CD14-positive monocyte (primary cell): Measurements from ENCODE around the gene STAT4. TPM values are rescaled to one million over a fixed set of nuclear protein-coding genes. Genes with fewer than 3 reads are reported as not detected.

Experiments used
- DNase-seq, 3 donors: peaks; one replicate each; pipeline ENCODE4 v3.0.0-alpha.2; 2011 to 2022
- H2AFZ ChIP-seq: 2 replicates; pipeline ENCODE4 v1.6.0; 2012; ENCODE audit warnings: mild to moderate bottlenecking, low read depth, low read length, inconsistent platforms; ENCODE audit not compliant: insufficient read depth, poor library complexity, severe bottlenecking
- H3K27ac ChIP-seq, 2 donors: 1 replicate in 1 of 2; 2 replicates in 1 of 2; pipeline ENCODE4 v1.5.1; 2012 to 2013; ENCODE audit warnings: low read length in 2 of 2, control low read depth in 1 of 2, inconsistent platforms in 1 of 2, low read depth in 1 of 2, mild to moderate bottlenecking in 1 of 2
- H3K27me3 ChIP-seq, 2 donors: one replicate each; pipeline versions ENCODE4 v1.6.0 to v1.6.1; 2011 to 2013; ENCODE audit warnings: low read length in 2 of 2; ENCODE audit not compliant: control insufficient read depth in 2 of 2, insufficient read depth in 2 of 2
- H3K36me3 ChIP-seq, 2 donors: replicated peaks in 1 of 2; 1 replicate in 1 of 2; 2 replicates in 1 of 2; pipeline versions ENCODE4 v1.5.1 to v1.6.1; 2012 to 2013; ENCODE audit warnings: low read length in 2 of 2, control low read depth in 1 of 2, inconsistent platforms in 1 of 2, mild to moderate bottlenecking in 1 of 2; ENCODE audit not compliant: insufficient read depth in 2 of 2, control insufficient read depth in 1 of 2
- H3K4me1 ChIP-seq, 2 donors: 1 replicate in 1 of 2; 2 replicates in 1 of 2; pipeline versions ENCODE4 v1.5.1 to v1.6.1; 2012 to 2013; ENCODE audit warnings: low read length in 2 of 2, control low read depth in 1 of 2, inconsistent platforms in 1 of 2, mild to moderate bottlenecking in 1 of 2, moderate library complexity in 1 of 2; ENCODE audit not compliant: insufficient read depth in 2 of 2, control insufficient read depth in 1 of 2
- H3K4me2 ChIP-seq: replicated peaks from 2 replicates; pipeline ENCODE3; 2012; ENCODE audit warnings: low read length, moderate library complexity, mild to moderate bottlenecking; ENCODE audit not compliant: poor library complexity, severe bottlenecking; ENCODE audit errors: extremely low read depth
- H3K4me3 ChIP-seq, 3 experiments: fragments of 200-600 bp in 1 of 3; sonication (generic) in 1 of 3; replicated peaks in 1 of 3; 1 replicate in 2 of 3; 2 replicates in 1 of 3; pipeline ENCODE4 v1.5.1; 2011 to 2013; ENCODE audit warnings: low read length in 3 of 3, mild to moderate bottlenecking in 3 of 3, control low read depth in 2 of 3, low read depth in 2 of 3, inconsistent platforms in 1 of 3, moderate library complexity in 1 of 3
- H3K79me2 ChIP-seq: 2 replicates; pipeline ENCODE4 v1.6.0; 2012; ENCODE audit warnings: mild to moderate bottlenecking, control low read depth, inconsistent platforms, low read length, moderate library complexity; ENCODE audit not compliant: insufficient read depth
- H3K9ac ChIP-seq: 2 replicates; pipeline ENCODE4 v1.6.0; 2017; ENCODE audit warnings: low read length, mild to moderate bottlenecking; ENCODE audit not compliant: insufficient read depth, poor library complexity, severe bottlenecking
- H3K9me3 ChIP-seq, 2 donors: replicated peaks in 1 of 2; 1 replicate in 1 of 2; 2 replicates in 1 of 2; pipeline versions ENCODE4 v1.5.1 to v1.6.1; 2012 to 2013; ENCODE audit warnings: low read length in 2 of 2, control low read depth in 1 of 2; ENCODE audit not compliant: control insufficient read depth in 1 of 2, insufficient read depth in 1 of 2
- H4K20me1 ChIP-seq: 2 replicates; pipeline ENCODE4 v1.6.0; 2012; ENCODE audit warnings: mild to moderate bottlenecking, low read length, control low read depth, moderate library complexity; ENCODE audit not compliant: insufficient read depth
- H3K27ac Mint-ChIP-seq, 7 donors: one replicate each; pipeline ENCODE4 v1.8.0; 2020; ENCODE audit warnings: mild to moderate bottlenecking in 7 of 7, mixed read lengths in 7 of 7, moderate library complexity in 6 of 7, inconsistent platforms in 2 of 7
- H3K27me3 Mint-ChIP-seq, 3 donors: one replicate each; pipeline ENCODE4 v1.8.0; 2021 to 2022; ENCODE audit warnings: low read depth in 3 of 3, mild to moderate bottlenecking in 3 of 3, mixed read lengths in 3 of 3, moderate library complexity in 3 of 3, inconsistent platforms in 1 of 3
- H3K36me3 Mint-ChIP-seq, 2 donors: one replicate each; pipeline ENCODE4 v1.8.0; 2020; ENCODE audit warnings: mixed read lengths in 2 of 2, inconsistent platforms in 1 of 2, mild to moderate bottlenecking in 1 of 2
- H3K4me1 Mint-ChIP-seq: one replicate; pipeline ENCODE4 v1.8.0; 2020; ENCODE audit warnings: mild to moderate bottlenecking, mixed read lengths
- H3K4me3 Mint-ChIP-seq, 2 donors: one replicate each; pipeline ENCODE4 v1.8.0; 2020; ENCODE audit warnings: mild to moderate bottlenecking in 2 of 2, mixed read lengths in 2 of 2, moderate library complexity in 1 of 2
- H3K9me3 Mint-ChIP-seq, 7 donors: one replicate each; pipeline ENCODE4 v1.8.0; 2020 to 2022; ENCODE audit warnings: mixed read lengths in 7 of 7, mild to moderate bottlenecking in 6 of 7, moderate library complexity in 6 of 7, inconsistent platforms in 2 of 7
- WGBS: methylation state at CpG from one replicate; pipeline ENCODE4 v1.1.5; 2013; ENCODE audit warnings: missing lambda C conversion rate; ENCODE audit not compliant: insufficient coverage; 5-methylcytosine and 5-hydroxymethylcytosine counted together
- intact Hi-C, 2 donors: fragments of 100-400 bp; cut with micrococcal nuclease; formaldehyde crosslinking; loops; one replicate each; pipeline versions ENCODE4 v1.15.0 to v1.15.1; 2023
- polyA plus RNA-seq, 3 donors: library from polyadenylated mRNA; depleted of rRNA in 1 of 3; unstranded in 2 of 3; stranded (reverse) in 1 of 3; fragments of 300-500 nt in 2 of 3; fragments of >200 nt in 1 of 3; fragmentation: Illumina TruSeq in 2 of 3; gene quantifications; 1 replicate in 2 of 3; 2 replicates in 1 of 3; pipeline ENCODE4 v1.2.3, GENCODE V29; 2012 to 2021
- TF ChIP-seq, protein P1 (sequence below): fragments of 200-600 bp; IDR thresholded peaks from one replicate; pipeline ENCODE4 v1.8.0; 2022; ENCODE audit warnings: antibody characterized with exemption, mild to moderate bottlenecking

STAT4 gene
- polyA plus RNA-seq, 3 donors = 0.31 to 0.52 (median 0.31) TPM

DNA sequence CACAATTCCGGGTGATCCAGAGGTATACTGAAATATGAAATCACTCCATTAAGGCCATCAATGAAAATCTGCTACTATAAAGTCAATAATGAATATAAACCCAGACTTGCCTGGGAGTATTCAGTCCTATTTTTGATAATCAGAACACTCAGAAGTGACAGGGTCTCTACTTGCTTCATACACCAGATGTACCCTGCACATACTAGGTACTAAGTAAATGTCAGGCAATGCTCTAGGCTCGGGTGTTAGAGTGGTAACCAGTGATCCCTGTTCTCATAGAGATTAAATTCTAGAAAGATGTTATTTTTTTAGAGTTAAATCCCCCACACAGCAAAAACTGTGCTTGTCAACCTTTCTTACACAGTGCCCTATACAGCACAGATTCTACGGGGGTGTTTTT lies 149.2 kb downstream of the STAT4 start:
- no peak overlapping the region for H3K4me3 ChIP-seq
- H3K4me1 Mint-ChIP-seq = peaks cover 8% of the 10 kb centered on the region
- peaks cover 31% of the 10 kb centered on the region for H3K79me2 ChIP-seq
- H3K27ac Mint-ChIP-seq = no peak overlapping the region
- H3K9me3 Mint-ChIP-seq = peaks cover 0 to 9% (median 5%) of the 10 kb centered on the region in 7 donors
- peak overlapping the region in 1 of 2 donors; percentile 17 for H3K27ac ChIP-seq
- H3K27me3 ChIP-seq = no peaks in the 10 kb centered on the region
- peaks cover 91 to 95% of the 10 kb centered on the region in 2 donors for H3K36me3 Mint-ChIP-seq
- H4K20me1 ChIP-seq = peaks cover 99% of the 10 kb centered on the region
- H3K27me3 Mint-ChIP-seq = no peaks in the 10 kb centered on the region
- no peak overlapping the region for H2AFZ ChIP-seq
- intact Hi-C loops = loop anchor here in 1 of 2 donors (10.0 kb wide), 1 partner anchor 97 kb away; no protein-coding TSS in a partner anchor
- TF ChIP-seq, protein P1, sequence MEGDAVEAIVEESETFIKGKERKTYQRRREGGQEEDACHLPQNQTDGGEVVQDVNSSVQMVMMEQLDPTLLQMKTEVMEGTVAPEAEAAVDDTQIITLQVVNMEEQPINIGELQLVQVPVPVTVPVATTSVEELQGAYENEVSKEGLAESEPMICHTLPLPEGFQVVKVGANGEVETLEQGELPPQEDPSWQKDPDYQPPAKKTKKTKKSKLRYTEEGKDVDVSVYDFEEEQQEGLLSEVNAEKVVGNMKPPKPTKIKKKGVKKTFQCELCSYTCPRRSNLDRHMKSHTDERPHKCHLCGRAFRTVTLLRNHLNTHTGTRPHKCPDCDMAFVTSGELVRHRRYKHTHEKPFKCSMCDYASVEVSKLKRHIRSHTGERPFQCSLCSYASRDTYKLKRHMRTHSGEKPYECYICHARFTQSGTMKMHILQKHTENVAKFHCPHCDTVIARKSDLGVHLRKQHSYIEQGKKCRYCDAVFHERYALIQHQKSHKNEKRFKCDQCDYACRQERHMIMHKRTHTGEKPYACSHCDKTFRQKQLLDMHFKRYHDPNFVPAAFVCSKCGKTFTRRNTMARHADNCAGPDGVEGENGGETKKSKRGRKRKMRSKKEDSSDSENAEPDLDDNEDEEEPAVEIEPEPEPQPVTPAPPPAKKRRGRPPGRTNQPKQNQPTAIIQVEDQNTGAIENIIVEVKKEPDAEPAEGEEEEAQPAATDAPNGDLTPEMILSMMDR = no peak
- WGBS = no CpG with 5 or more reads among the region's 3 CpGs
- DNase-seq = no peak
- no peak overlapping the region for H3K4me3 Mint-ChIP-seq
- H3K4me1 ChIP-seq = peaks cover 6 to 10% of the 10 kb centered on the region in 2 donors
- no peak overlapping the region for H3K4me2 ChIP-seq
- H3K9me3 ChIP-seq = peaks cover 6 to 10% of the 10 kb centered on the region in 2 donors
- H3K9ac ChIP-seq = no peak overlapping the region
- peaks cover 99 to 100% of the 10 kb centered on the region in 2 donors for H3K36me3 ChIP-seq

DNA sequence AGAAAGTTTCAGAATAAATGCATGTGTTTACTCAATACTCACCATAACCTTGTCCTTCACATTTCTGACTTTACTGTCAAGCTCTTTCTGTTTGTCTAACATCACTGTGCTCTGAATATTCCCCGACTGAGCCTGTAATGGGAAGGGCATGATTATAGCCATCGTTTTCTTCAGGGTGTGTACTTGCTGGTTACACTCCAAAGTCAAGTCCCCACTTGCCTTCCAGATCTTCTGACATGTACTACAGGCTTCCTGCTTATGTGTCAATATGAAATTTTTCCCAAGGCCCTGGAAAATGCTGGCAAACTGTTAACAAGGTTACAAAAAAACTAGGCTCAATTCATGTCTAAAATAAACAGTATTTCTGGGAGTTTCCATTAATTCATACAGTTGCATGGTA lies 149.8 kb downstream of the STAT4 start:
- H3K4me1 ChIP-seq = peaks cover 6 to 11% of the 10 kb centered on the region in 2 donors
- DNase-seq = no peak
- Mint-ChIP-seq H3K9me3 (peaks cover 0 to 9% (median 5%) of the 10 kb centered on the region in 7 donors), H3K4me1 (peaks cover 8% of the 10 kb centered on the region), H3K27ac (peak overlapping the region in 1 of 7 donors; percentile 69), H3K36me3 (peaks cover 91 to 95% of the 10 kb centered on the region in 2 donors), H3K27me3 (no peaks in the 10 kb centered on the region), H3K4me3 (no peak overlapping the region)
- TF ChIP-seq, protein P1 = no peak
- no peak overlapping the region for H2AFZ ChIP-seq
- H3K79me2 ChIP-seq = peaks cover 34% of the 10 kb centered on the region
- H3K36me3 ChIP-seq = peaks cover 99 to 100% of the 10 kb centered on the region in 2 donors
- H3K27ac ChIP-seq = peak overlapping the region in 1 of 2 donors; percentile 17
- H3K9ac ChIP-seq = no peak overlapping the region
- peaks cover 6 to 10% of the 10 kb centered on the region in 2 donors for H3K9me3 ChIP-seq
- H3K4me3 ChIP-seq = no peak overlapping the region
- WGBS = 100% methylated on average over 1 of the region's 2 CpGs
- no peak overlapping the region for H3K4me2 ChIP-seq
- H4K20me1 ChIP-seq = peaks cover 99% of the 10 kb centered on the region
- no peaks in the 10 kb centered on the region for H3K27me3 ChIP-seq
- intact Hi-C loops = loop anchor here in 1 of 2 donors (10.0 kb wide), 1 partner anchor 96 kb away; no protein-coding TSS in a partner anchor
